H1 (cell line): ENCODE data around the gene DCXR. TPM values are rescaled to one million over a fixed set of nuclear protein-coding genes. Genes with fewer than 3 reads are reported as not detected.

ENCODE experiments used
- CTCF ChIA-PET: fragments of 300-600 bp; sonication (Branson Sonifier 250); formaldehyde crosslinking; loops from one replicate; lab custom pipeline; 2021; ENCODE audit not compliant: partially characterized antibody; lab: Charles Lee
- POLR2A ChIA-PET: fragments of 300-600 bp; sonication (Branson Sonifier 250); formaldehyde crosslinking; loops from one replicate; lab custom pipeline; 2021; ENCODE audit warnings: inconsistent platforms; ENCODE audit not compliant: partially characterized antibody; lab: Charles Lee
- DNase-seq, 2 experiments: peaks; one replicate each; pipeline versions ENCODE4 v3.0.0 to v3.0.0-alpha.2; 2010 to 2022; ENCODE audit warnings: low spot score in 2 of 2, low read depth in 1 of 2, mixed read lengths in 1 of 2
- FAIRE-seq: peaks from 2 replicates; lab custom pipeline; 2011; peaks lifted over from hg19 to GRCh38; lab: Jason Lieb, UNC
- H2AFZ ChIP-seq: 2 replicates; pipeline ENCODE4 v1.8.1; 2012; ENCODE audit warnings: low read length, inconsistent platforms
- H2AK5ac ChIP-seq: 2 replicates; pipeline ENCODE4 v1.6.1; 2013; ENCODE audit warnings: low read depth, low read length
- H2BK120ac ChIP-seq: replicated peaks from 2 replicates; pipeline ENCODE3; 2013; ENCODE audit warnings: low read depth, low read length, inconsistent platforms
- H2BK12ac ChIP-seq: 2 replicates; pipeline ENCODE4 v1.6.1; 2013; ENCODE audit warnings: low read depth, low read length
- H2BK15ac ChIP-seq: 2 replicates; pipeline ENCODE4 v1.6.1; 2013; ENCODE audit warnings: low read length
- H2BK20ac ChIP-seq: 2 replicates; pipeline ENCODE4 v1.6.1; 2013; ENCODE audit warnings: low read length
- H2BK5ac ChIP-seq: 2 replicates; pipeline ENCODE4 v1.6.1; 2013; ENCODE audit warnings: low read depth, low read length
- H3K14ac ChIP-seq: 2 replicates; pipeline ENCODE4 v1.6.1; 2013; ENCODE audit warnings: inconsistent platforms; ENCODE audit not compliant: insufficient read length
- H3K18ac ChIP-seq: 2 replicates; pipeline ENCODE4 v1.6.1; 2013; ENCODE audit warnings: low read length; ENCODE audit errors: extremely low read depth
- H3K23ac ChIP-seq: 2 replicates; pipeline ENCODE4 v1.6.1; 2013; ENCODE audit warnings: inconsistent platforms; ENCODE audit not compliant: insufficient read length
- H3K23me2 ChIP-seq: 2 replicates; pipeline ENCODE4 v1.6.1; 2013; ENCODE audit warnings: low read depth, low read length
- H3K27ac ChIP-seq: 2 replicates; pipeline ENCODE4 v1.6.1; 2011; ENCODE audit warnings: low read depth, low read length, inconsistent platforms
- H3K27me3 ChIP-seq, 4 experiments: replicated peaks in 1 of 4; 1 replicate in 1 of 4; 2 replicates in 3 of 4; pipeline versions ENCODE4 v1.6.1 to v1.8.1; 2011 to 2013; ENCODE audit warnings: low read length in 3 of 4, mild to moderate bottlenecking in 3 of 4, inconsistent platforms in 2 of 4, mixed read lengths in 2 of 4, moderate library complexity in 1 of 4; ENCODE audit not compliant: control insufficient read depth in 3 of 4, insufficient read depth in 3 of 4; ENCODE audit errors: extremely low read depth in 1 of 4
- H3K36me3 ChIP-seq, 4 experiments: 2 replicates each; pipeline versions ENCODE4 v1.6.1 to v1.8.1; 2011 to 2013; ENCODE audit warnings: mild to moderate bottlenecking in 4 of 4, low read length in 3 of 4, moderate library complexity in 2 of 4, control low read depth in 1 of 4, inconsistent platforms in 1 of 4; ENCODE audit not compliant: insufficient read depth in 4 of 4, control insufficient read depth in 2 of 4
- H3K4ac ChIP-seq: replicated peaks from 2 replicates; pipeline ENCODE3; 2013; ENCODE audit warnings: low read length, low read depth, mixed read lengths, inconsistent platforms; ENCODE audit not compliant: insufficient read length
- H3K4me1 ChIP-seq, 4 experiments: replicated peaks in 1 of 4; 1 replicate in 1 of 4; 2 replicates in 3 of 4; pipeline versions ENCODE4 v1.6.1 to v1.8.1; 2011 to 2013; ENCODE audit warnings: low read length in 3 of 4, inconsistent platforms in 2 of 4, mixed read lengths in 1 of 4; ENCODE audit not compliant: insufficient read depth in 4 of 4, control insufficient read depth in 3 of 4
- H3K4me2 ChIP-seq, 2 experiments: 2 replicates each; pipeline versions ENCODE4 v1.6.1 to v1.8.1; 2011 to 2013; ENCODE audit warnings: low read depth in 2 of 2, low read length in 2 of 2, control low read depth in 1 of 2, inconsistent platforms in 1 of 2, mild to moderate bottlenecking in 1 of 2; ENCODE audit not compliant: insufficient read depth in 1 of 2
- H3K4me3 ChIP-seq, 4 experiments: fragments of 200-600, 300-600 bp in 1 of 4; sonication (generic), shearing (Covaris generic), sonication (Bioruptor Twin) in 1 of 4; 2 replicates each; pipeline versions ENCODE4 v1.5.1 to v1.8.1; 2011 to 2016; ENCODE audit warnings: low read length in 4 of 4, low read depth in 3 of 4, control low read depth in 2 of 4, inconsistent platforms in 2 of 4, mild to moderate bottlenecking in 2 of 4, mixed read lengths in 1 of 4, moderate library complexity in 1 of 4; ENCODE audit not compliant: insufficient read depth in 2 of 4; ENCODE audit errors: extremely low read depth in 1 of 4
- H3K56ac ChIP-seq: replicated peaks from 2 replicates; pipeline ENCODE3; 2013; ENCODE audit warnings: low read depth, mild to moderate bottlenecking, mixed read lengths, low read length, inconsistent platforms; ENCODE audit not compliant: insufficient read length
- H3K79me1 ChIP-seq: 2 replicates; pipeline ENCODE4 v1.6.1; 2013; ENCODE audit warnings: low read depth, low read length, control low read depth
- H3K79me2 ChIP-seq, 2 experiments: 2 replicates each; pipeline versions ENCODE4 v1.6.1 to v1.8.1; 2012 to 2013; ENCODE audit warnings: low read length in 2 of 2, mild to moderate bottlenecking in 2 of 2, inconsistent platforms in 1 of 2; ENCODE audit not compliant: insufficient read depth in 2 of 2, control insufficient read depth in 1 of 2
- H3K9ac ChIP-seq, 4 experiments: replicated peaks in 1 of 4; 1 replicate in 1 of 4; 2 replicates in 3 of 4; pipeline versions ENCODE4 v1.6.1 to v1.8.1; 2011 to 2013; ENCODE audit warnings: low read depth in 3 of 4, low read length in 3 of 4, control low read depth in 2 of 4, mild to moderate bottlenecking in 2 of 4, moderate library complexity in 2 of 4, inconsistent platforms in 1 of 4; ENCODE audit errors: extremely low read depth in 1 of 4
- H3K9me3 ChIP-seq, 2 experiments: 2 replicates each; pipeline versions ENCODE4 v1.6.1 to v1.8.1; 2012 to 2013; ENCODE audit warnings: mild to moderate bottlenecking in 2 of 2, moderate library complexity in 2 of 2, control low read depth in 1 of 2, inconsistent platforms in 1 of 2, low read depth in 1 of 2, low read length in 1 of 2, mixed read lengths in 1 of 2; ENCODE audit not compliant: insufficient read depth in 2 of 2
- H4K20me1 ChIP-seq, 2 experiments: replicated peaks in 1 of 2; 2 replicates each; pipeline versions ENCODE3 to v1.8.1; 2011 to 2013; ENCODE audit warnings: inconsistent platforms in 2 of 2, low read length in 2 of 2, mild to moderate bottlenecking in 1 of 2; ENCODE audit not compliant: insufficient read depth in 2 of 2, control insufficient read depth in 1 of 2
- H4K5ac ChIP-seq: 2 replicates; pipeline ENCODE4 v1.6.1; 2013; ENCODE audit warnings: low read length, low read depth, mixed read lengths, inconsistent platforms; ENCODE audit not compliant: insufficient read length
- H4K8ac ChIP-seq: 2 replicates; pipeline ENCODE4 v1.8.0; 2013; ENCODE audit warnings: mild to moderate bottlenecking, moderate library complexity, low read length, inconsistent platforms; ENCODE audit not compliant: insufficient read depth; ENCODE audit errors: extremely low read depth
- H4K91ac ChIP-seq: replicated peaks from 2 replicates; pipeline ENCODE3; 2013; ENCODE audit warnings: low read length, mixed read lengths, inconsistent platforms; ENCODE audit not compliant: insufficient read length
- GABPA ChIP-seq: IDR thresholded peaks from 2 replicates; pipeline ENCODE4 v1.6.1; 2011; ENCODE audit warnings: mild to moderate bottlenecking, low read length, moderate library complexity, borderline replicate concordance; ENCODE audit not compliant: insufficient read depth
- WGBS, 2 experiments: shearing (Covaris generic) in 1 of 2; methylation state at CpG; one replicate each; pipeline versions ENCODE4 v1.1.6 to v1.1.7; 2013 to 2015; ENCODE audit warnings: low lambda C conversion rate in 2 of 2, mixed read lengths in 2 of 2, inconsistent platforms in 1 of 2, low coverage in 1 of 2, missing lambda C conversion rate in 1 of 2; ENCODE audit not compliant: insufficient replicate concordance in 2 of 2, insufficient coverage in 1 of 2, insufficient read length in 1 of 2; ENCODE audit errors: extremely low coverage in 1 of 2, missing lambda C conversion rate in 1 of 2; 5-methylcytosine and 5-hydroxymethylcytosine counted together
- polyA plus RNA-seq, 7 experiments: library from polyadenylated mRNA; depleted of rRNA in 3 of 7; stranded (reverse) in 5 of 7; unstranded in 2 of 7; fragments of >200 nt in 5 of 7; fragments of 200-250 nt in 2 of 7; gene quantifications; 1 replicate in 5 of 7; 2 replicates in 1 of 7; 4 replicates in 1 of 7; pipeline versions ENCODE4 v1.2.1 to v1.2.3, GENCODE V29; 2011 to 2013; ENCODE audit warnings: missing spikeins in 2 of 7, mixed read lengths in 2 of 7
- total RNA-seq: library from RNA; stranded (reverse); fragmentation: NEBNext Ultra II Directional; extraction: Animal tissue kit (Norgen Biotek cat#: 25700); gene quantifications from 2 replicates; pipeline ENCODE4 v1.2.1, GENCODE V29; 2021

DCXR gene
- total and polyA plus RNA-seq, 2 of the 8 experiments (the other 6 are each of a cell fraction or from before 2014, with no cell fraction given) = 96.3 to 212 TPM

DNA sequence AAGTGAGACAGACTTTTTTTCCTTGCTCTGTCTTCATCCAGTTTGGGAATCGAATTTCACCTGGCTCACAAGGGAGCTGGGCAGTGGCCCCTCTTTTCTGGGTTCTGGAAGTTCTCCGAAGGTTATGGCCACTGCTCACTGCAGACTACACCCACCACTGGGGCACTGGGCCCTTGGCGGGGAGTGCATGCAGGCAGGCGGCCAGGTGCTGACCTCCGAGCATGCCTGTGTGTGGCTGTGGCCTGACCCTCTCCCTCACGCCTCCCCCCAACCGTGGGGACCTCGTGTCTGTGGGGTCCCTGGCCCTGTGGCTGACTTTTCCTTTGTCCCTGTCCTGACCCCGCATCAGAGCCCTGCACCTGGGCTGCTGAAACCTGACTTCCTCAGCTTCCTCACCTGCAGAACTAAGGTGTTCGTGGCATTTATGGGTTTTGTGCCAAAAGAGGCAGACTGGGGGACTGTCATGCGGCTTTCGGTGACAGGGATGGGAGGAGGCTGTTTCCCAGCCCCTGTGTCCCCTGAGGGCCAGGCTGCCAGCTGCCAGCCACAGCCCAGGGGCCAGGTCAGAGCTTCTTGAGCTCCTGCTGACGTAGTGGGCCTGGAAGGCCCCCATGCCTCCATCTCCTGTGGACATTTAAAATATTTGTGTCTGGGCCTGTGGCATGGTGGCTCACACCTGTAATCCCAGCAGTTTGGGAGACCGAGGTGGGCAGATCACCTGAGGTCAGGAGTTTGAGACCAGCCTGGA is 38.6 kb downstream of the DCXR start:
- Histone ChIP-seq H4K8ac (no peak overlapping the region), H2BK120ac (no peak overlapping the region), H4K91ac (no peak overlapping the region), H3K4me3 (no peak overlapping the region), H3K56ac (no peak overlapping the region), H2AFZ (no peak overlapping the region), H2BK15ac (no peak overlapping the region), H2BK12ac (no peak overlapping the region), H3K18ac (no peak overlapping the region), H3K27me3 (no peaks in the 10 kb centered on the region), H3K23me2 (no peaks in the 10 kb centered on the region), H3K14ac (no peak overlapping the region), H3K36me3 (no peaks in the 10 kb centered on the region), H3K4ac (no peak overlapping the region), H2AK5ac (no peak overlapping the region), H3K9ac (no peak overlapping the region), H3K27ac (no peak overlapping the region), H2BK5ac (no peak overlapping the region), H4K20me1 (peaks cover 0 to 7% of the 10 kb centered on the region in 2 experiments), H3K79me2 (no peaks in the 10 kb centered on the region), H3K4me2 (no peak overlapping the region), H3K79me1 (peaks cover 3% of the 10 kb centered on the region; the same call in 1 of the 2 replicates), H2BK20ac (no peak overlapping the region), H3K23ac (no peak overlapping the region), H4K5ac (no peak overlapping the region), H3K9me3 (no peaks in the 10 kb centered on the region), H3K4me1 (peaks cover 0 to 5% (median 3%) of the 10 kb centered on the region in 4 experiments; a peak in 5 of 7 replicates)
- FAIRE-seq (no peak), DNase-seq (no peak)
- POLR2A ChIA-PET = interaction anchor here (1.7 kb wide), 1 partner anchor 16 kb away, joined by 4 read pairs; no protein-coding TSS in a partner anchor
- TF ChIP-seq GABPA = no peak
- 97% methylated on average over 13 of the region's 14 CpGs; no CpG with 5 or more reads in 1 of the 2 experiments for WGBS, 2 experiments
- CTCF ChIA-PET = no interaction called here
